GM12873 (cell line): ENCODE data around the gene RBMXL3.

ENCODE experiments used
- CTCF ChIP-seq: IDR thresholded peaks from 2 replicates; pipeline ENCODE4 v1.5.1; 2012; ENCODE audit warnings: low read depth, mild to moderate bottlenecking, moderate library complexity, low read length, control low read depth; ENCODE audit not compliant: insufficient read depth; ENCODE audit errors: missing control alignments

The RBMXL3 gene

GRCh38 chrX:115189110-115189509 is at the start of gene RBMXL3:
Gene RBMXL3 (plus strand): TSS chrX:115189410. CDS start chrX:115189442, 32 bp downstream.
- no peak for TF ChIP-seq CTCF

- no peak for TF ChIP-seq CTCF
Measured at GRCh38 chrX:115142057-115142456, 47.2 kb upstream of the RBMXL3 start.

- TF ChIP-seq CTCF = peak; percentile 36
Measured at GRCh38 chrX:115147220-115147619, 42.0 kb upstream of the RBMXL3 start.

- TF ChIP-seq CTCF = no peak
Measured at GRCh38 chrX:115173181-115173580, 16.0 kb upstream of the RBMXL3 start.

GRCh38 chrX:115174548-115174947 is 14.7 kb upstream of the RBMXL3 start:
- TF ChIP-seq CTCF = no peak

- no peak for TF ChIP-seq CTCF
Measured at GRCh38 chrX:115177932-115178331, 11.3 kb upstream of the RBMXL3 start.

GRCh38 chrX:115178473-115178872 is 10.7 kb upstream of the RBMXL3 start:
- TF ChIP-seq CTCF = no peak
